Hematopoietic multipotent progenitor cell treated with erythropoietin and hydrocortisone succinate and interleukin-3 and kit ligand, for 15 days (in vitro differentiated cells): ENCODE measurements around the gene NFIA.
"Not testable (repeated sequence)": the region's sequence is repeated elsewhere in the genome, so short reads cannot be mapped to it uniquely, and the experiment has no call there.

ENCODE experiments used
- DNase-seq: peaks from one replicate; pipeline ENCODE4 v3.0.0-alpha.2; 2015; ENCODE audit warnings: low spot score

Gene NFIA

GRCh38 chr1:61058483-61059245 is 23.7 kb upstream of the NFIA start:
- peak; percentile 53 for DNase-seq

- peak; percentile 26 for DNase-seq
Observed at GRCh38 chr1:61061601-61062000, 20.8 kb upstream of the NFIA start.

GRCh38 chr1:61064673-61065072 is 17.7 kb upstream of the NFIA start:
- DNase-seq: no peak

- no peak for DNase-seq
Observed at GRCh38 chr1:61067446-61068019, 14.8 kb upstream of the NFIA start.

- DNase-seq: no peak
Observed at GRCh38 chr1:61070054-61070453, 12.3 kb upstream of the NFIA start.

DNA sequence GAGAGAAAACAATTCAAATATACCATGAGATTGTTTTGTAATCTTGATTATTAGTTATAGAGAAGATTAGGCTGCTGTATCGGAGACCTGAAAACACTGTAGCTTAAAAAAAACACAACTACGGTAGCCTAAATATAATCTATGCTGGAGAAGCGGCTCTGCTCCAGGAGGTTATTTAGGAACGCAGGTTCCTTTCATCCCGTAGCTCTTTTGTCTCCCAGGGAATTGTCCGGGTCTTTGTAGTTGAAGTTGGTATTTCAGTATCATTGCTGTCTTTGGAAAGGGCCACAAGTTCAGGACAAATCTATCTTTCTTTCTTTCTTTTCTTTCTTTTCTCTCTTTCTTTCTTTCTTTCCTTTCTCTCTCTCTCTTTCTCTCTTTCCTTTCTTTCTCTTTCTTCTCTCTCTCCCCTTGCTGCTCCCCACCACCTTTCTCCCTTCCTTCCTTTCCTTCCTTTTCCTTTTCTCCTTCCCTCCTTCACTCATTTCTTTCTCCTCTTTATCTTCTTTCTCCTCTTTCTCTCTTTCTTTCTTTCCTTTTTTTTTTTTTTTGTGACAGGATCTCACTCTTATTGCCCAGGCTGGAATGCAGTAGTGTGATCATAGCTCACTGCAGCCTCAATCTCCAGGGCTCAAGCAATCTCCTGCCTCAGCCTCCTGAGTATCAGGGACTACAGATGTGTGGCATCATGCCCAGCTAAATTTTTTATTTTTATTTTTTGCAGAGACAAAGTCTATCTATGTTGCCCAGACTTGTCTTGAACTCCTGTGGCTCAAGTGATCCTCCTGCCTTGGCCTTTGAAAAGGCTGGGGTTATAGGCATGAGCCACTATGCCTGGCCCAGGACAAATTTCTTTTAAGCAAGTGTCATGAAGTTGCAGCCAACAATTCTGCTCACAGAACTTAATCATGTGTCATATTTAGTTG is 10.9 kb upstream of the NFIA start:
- peak; percentile 95 for DNase-seq

- no peak for DNase-seq
Observed at GRCh38 chr1:61073871-61074270, 8.5 kb upstream of the NFIA start.

DNA sequence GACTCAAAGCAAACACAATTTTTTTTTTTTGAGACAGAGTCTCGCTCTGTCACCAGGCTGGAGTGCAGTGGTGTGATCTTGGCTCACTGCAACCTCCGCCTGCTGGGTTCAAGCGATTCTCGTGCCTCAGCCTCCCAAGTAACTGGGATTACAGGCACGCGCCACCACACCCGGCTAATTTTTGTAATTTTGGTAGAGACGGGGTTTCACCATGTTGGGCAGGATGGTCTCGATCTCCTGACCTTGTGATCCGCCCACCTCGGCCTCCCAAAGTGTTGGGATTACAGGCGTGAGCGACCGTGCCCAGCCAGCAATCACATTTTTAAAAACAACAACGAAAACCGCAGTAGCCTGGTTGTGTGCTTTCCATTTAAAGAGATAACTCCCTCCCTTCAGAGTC is 6.5 kb upstream of the NFIA start:
- not testable (repeated sequence) for DNase-seq

- DNase-seq: peak; percentile 78
Observed at GRCh38 chr1:61076728-61077675, 5.4 kb upstream of the NFIA start.

GRCh38 chr1:61077676-61078541 is 4.5 kb upstream of the NFIA start:
- peak; percentile 96 for DNase-seq

DNA sequence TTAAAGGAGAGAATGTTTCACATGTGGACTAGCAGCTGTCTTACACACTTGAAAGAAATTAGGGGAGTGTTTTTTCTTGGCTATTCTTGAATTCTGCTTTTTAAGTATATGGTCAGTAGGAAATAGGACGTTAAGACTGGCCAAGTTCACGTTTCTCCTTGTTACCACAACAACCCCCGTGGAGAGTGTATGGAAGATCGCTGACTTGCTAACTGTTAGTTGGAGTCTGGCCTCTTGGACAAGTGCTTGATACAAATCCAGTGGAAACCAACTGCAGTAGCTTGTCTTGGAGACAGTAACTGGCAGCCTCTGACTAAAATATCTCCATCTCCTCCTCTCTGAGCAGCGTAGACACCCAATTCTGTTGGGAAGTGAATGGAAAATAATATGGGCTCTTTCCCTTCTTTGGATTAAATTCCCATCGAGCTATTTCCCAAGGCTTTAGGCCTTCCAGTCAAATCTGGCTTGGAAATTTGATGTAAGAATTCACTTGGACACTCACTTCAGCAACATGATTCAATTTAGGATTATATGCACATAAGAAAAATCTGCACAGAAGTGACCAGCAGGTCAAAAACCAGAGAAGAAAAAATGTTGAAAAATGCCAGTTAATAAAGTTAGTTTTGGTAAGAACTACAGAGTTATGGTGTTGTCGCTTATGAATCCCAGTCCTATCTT is 3.6 kb upstream of the NFIA start:
- DNase-seq: no peak

DNA sequence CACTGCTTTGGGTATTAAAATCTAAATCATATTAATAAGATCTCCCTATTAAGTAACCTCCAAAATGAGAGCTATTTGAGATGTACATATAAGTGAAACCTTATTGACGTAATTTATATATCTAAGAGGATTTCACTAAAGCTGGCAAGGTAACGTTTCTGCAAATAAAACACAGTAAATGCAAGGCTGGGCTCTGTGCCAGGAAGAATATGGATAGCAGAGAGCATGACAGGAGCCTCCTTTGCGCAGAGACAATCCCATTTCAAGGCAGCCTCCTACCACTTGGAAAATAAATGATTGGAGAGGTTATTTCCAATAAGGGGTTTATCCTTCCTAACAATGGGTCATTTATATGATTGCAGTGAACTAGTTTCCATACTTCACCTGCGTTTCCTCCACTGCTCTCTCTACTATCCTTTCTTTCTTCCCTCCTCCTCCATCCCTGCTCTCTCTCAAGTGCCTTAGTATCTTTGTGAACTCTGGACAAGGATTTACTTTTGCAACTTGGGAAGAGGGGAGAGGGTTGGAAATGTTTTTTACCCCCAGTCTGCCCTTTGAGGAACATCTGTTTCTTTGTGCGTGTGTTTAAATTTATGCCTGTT is 3.0 kb upstream of the NFIA start:
- peak; percentile 68 for DNase-seq

DNA sequence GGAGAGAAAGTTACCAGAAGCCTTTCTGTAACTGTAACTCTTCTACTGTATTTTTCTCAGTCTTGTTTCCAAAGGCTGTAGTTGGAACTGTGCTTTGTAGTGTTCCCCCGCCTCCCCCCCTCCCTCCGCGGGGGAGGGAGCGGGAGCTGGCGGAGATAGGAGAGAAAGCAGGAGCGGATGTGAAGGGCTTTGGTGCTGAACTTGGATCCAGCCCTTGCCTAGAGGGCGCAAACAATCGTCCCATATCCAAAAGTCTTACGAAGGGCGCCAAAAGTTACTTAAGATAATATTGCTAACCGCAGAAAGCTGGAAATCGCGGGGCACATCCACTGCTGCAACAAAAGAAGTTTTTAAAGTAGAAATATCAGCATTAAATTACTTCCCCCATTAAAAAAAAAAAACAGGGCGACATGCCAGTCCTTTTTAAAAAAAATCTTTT is 2.4 kb upstream of the NFIA start:
- DNase-seq: peak; percentile 72

DNA sequence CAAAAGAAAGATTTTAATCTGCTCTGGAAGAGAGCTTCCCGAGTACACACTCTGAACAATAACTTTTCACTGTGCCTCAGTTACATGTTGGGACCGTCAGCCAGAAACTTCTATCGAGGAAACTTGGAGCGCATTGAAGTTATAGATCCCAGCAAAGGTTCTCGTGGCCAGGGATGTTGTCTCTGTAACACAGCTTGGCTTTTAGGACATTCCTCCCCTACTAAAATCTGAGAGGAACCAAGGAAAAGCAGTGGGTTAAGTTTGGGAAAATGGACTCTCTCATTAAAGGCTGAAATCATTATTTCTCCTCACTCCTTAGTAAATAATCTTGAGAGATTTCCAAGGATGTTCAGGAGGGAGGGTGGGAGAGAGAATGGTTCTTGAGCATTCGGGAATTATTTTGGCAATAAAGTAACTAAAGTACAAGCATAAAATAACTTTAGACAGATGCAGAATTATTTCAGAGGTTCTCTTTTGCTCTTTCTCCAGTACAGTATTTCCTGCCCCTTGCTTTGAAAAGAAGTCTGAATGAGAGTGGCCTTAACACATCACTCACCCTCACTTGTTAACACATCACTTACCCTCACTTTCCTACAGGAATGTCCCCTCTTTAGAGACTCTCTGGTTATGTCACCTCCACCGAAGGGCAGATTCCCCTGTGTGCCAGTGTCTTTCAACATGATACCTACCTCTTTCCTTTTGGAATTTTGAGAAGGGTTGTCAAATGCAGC is 1.8 kb upstream of the NFIA start:
- DNase-seq: no peak

DNA sequence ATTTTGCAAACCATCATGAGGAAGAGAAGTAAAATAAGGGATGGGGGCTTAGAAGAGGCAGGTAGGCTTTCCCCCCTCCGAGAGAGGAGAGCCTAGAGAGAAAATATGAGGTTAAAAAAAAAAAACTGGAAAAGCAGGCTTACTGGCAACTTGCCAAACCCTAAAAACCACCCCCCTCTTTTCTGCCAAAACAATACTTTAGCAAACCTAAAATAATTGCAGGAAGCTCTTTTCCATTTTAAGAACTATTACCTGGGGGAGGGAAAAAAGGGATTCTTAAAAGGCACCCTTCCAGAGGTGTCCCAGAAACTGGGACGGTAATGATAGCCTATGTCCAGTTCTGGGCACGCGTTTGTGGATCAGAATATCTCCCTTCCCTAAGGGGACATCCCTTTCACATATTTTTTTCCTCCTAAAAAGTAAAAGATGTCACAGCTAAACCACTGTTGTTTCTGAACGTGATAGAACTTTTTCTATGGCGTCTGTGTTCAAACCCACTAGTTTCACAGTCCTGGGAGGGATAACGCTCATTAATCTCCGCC is 1.1 kb upstream of the NFIA start:
- DNase-seq: no peak

DNA sequence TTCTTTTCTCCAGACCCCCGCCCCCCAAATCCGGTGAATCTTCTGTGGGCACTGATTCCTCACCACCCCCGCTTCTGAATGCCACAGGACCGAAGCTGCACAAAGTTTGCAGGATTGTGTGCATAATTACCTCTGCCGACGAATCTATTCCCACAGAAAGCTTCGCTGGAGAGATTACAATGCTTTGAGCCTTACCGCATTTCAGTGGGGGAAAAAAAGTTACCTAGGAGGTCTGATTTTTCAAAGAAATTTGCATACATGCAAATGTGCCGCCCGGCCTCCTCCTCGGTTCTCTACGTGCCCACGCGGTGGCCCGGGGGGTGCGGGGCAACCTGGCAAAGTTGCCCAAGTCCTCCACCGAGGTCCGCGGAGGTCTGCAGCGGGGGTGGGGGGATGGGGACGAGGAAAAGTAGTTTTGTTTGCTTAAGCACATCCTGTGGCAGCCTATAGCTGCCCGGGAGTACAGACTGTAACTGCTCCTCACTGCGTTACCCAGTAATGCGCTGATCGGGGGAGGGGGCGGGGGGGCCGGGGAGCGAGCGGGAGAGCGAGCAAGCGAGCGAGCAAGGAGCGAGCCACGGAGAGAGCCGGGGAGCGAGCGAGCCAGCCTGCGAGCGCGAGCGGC is 563 bp upstream of the NFIA start:
- DNase-seq: peak; percentile 64

DNA sequence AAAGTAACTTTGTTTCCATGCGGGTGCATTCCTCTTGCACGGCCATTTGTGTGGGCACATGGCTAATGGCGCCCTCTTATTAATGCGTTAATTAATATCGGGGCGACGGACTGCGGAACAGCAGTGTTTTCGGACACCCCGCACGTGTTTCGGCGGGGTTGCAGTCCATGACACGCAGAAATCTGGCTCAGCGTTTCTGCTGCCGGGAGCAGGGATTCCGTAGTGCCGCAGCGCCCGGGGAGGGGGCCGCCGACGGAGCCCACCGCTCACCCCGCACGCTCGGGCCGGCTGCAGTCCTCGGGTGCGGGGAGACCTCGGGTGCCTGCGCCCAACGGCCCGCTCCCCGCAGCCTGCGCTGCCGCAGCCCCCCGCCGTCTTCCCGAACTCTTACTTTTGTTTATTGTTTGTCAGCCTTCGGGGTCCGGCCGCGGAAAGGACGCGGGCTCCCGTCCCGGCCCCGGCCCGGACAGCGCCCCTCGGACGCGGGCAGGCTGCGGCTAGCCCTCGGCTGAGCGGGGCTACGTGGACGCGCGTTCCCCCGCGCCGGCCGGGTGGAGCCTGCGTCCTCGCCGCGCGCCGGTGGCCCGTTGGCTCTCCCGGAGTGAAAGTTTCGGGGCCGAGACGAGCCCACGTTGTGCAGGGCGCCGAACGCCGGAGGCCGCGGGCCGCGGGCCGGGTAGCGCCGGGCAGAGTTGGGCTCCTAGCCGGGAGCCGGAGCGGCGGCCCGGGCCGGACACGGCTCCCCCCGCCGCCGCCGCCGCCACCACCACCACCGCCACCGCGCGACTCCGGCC is 849 bp downstream of the NFIA start:
- peak; percentile 57 for DNase-seq
